C4-2B (cell line): ENCODE results near the gene TRIM63.
A peak's percentile ranks its signal among the peaks of the same experiment; 100 is the strongest.
"Not testable (repeated sequence)": the region's sequence is repeated elsewhere in the genome, so short reads cannot be mapped to it uniquely, and the experiment has no call there.

Source experiments
- ZFX ChIP-seq: fragments of 450-650 bp; IDR thresholded peaks from 2 replicates; pipeline ENCODE4 v1.6.1; 2017
- TF ChIP-seq, protein P1 (sequence below): fragments of 450-650 bp; conservative IDR thresholded peaks from 2 replicates; pipeline ENCODE4 v1.5.1; 2017; ENCODE audit warnings: mild to moderate bottlenecking

DNA sequence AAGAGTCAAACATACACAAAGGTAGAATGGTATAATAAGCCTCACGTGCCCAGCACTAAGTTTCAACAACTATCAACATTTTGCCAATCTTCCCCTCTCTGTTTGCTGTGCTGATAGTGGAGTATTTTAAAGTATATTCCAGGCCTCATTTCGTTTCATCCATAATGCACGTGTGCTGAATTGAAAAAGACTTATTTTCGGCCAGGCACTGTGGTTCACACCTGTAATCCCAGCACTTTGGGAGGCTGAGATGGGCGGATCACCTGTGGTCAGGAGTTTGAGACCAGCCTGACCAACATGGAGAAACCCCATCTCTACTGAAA, 37.8 kb upstream of the TRIM63 start:
- TF ChIP-seq, protein P1, sequence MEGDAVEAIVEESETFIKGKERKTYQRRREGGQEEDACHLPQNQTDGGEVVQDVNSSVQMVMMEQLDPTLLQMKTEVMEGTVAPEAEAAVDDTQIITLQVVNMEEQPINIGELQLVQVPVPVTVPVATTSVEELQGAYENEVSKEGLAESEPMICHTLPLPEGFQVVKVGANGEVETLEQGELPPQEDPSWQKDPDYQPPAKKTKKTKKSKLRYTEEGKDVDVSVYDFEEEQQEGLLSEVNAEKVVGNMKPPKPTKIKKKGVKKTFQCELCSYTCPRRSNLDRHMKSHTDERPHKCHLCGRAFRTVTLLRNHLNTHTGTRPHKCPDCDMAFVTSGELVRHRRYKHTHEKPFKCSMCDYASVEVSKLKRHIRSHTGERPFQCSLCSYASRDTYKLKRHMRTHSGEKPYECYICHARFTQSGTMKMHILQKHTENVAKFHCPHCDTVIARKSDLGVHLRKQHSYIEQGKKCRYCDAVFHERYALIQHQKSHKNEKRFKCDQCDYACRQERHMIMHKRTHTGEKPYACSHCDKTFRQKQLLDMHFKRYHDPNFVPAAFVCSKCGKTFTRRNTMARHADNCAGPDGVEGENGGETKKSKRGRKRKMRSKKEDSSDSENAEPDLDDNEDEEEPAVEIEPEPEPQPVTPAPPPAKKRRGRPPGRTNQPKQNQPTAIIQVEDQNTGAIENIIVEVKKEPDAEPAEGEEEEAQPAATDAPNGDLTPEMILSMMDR: peak; percentile 54
- not testable (repeated sequence) for TF ChIP-seq ZFX
